CD4-positive, alpha-beta memory T cell (primary cell): ENCODE data around the gene FRMD4A. TPM values are rescaled to one million over a fixed set of nuclear protein-coding genes. Genes with fewer than 3 reads are reported as not detected.
"Not testable (repeated sequence)": the region's sequence is repeated elsewhere in the genome, so short reads cannot be mapped to it uniquely, and the experiment has no call there.

Experiments used
- CTCF ChIA-PET: fragments of 350-600 bp; sonication (Branson Sonifier 250); formaldehyde crosslinking; loops from one replicate; lab custom pipeline; 2021; ENCODE audit warnings: inconsistent platforms; ENCODE audit not compliant: partially characterized antibody; lab: Charles Lee
- POLR2A ChIA-PET: fragments of 350-600 bp; sonication (Branson Sonifier 250); formaldehyde crosslinking; loops from one replicate; lab custom pipeline; 2021; ENCODE audit not compliant: partially characterized antibody; lab: Charles Lee
- DNase-seq, 5 donors: peaks; one replicate each; pipeline versions ENCODE4 v3.0.0 to v3.0.0-alpha.2; 2020 to 2022; ENCODE audit warnings: mixed read lengths in 1 of 5
- H3K27ac ChIP-seq: one replicate; pipeline ENCODE4 v1.7.0; 2013; ENCODE audit warnings: low read depth, low read length
- H3K27me3 ChIP-seq: 2 replicates; pipeline ENCODE4 v1.7.0; 2013; ENCODE audit warnings: mild to moderate bottlenecking, low read length, moderate library complexity; ENCODE audit not compliant: insufficient read depth
- H3K36me3 ChIP-seq: 2 replicates; pipeline ENCODE4 v1.7.0; 2013; ENCODE audit warnings: mild to moderate bottlenecking, low read length, moderate library complexity; ENCODE audit not compliant: insufficient read depth
- H3K4me1 ChIP-seq: 2 replicates; pipeline ENCODE4 v1.7.0; 2013; ENCODE audit warnings: mild to moderate bottlenecking, low read length, moderate library complexity; ENCODE audit not compliant: insufficient read depth
- H3K4me3 ChIP-seq, 2 donors: one replicate each; pipeline ENCODE4 v1.7.0; 2013; ENCODE audit warnings: low read length in 2 of 2, mild to moderate bottlenecking in 1 of 2
- H3K9me3 ChIP-seq, 2 donors: one replicate each; pipeline ENCODE4 v1.7.0; 2013; ENCODE audit warnings: low read length in 2 of 2, control low read depth in 1 of 2; ENCODE audit not compliant: control insufficient read depth in 1 of 2
- H3K27ac Mint-ChIP-seq, 7 donors: one replicate each; pipeline ENCODE4 v1.8.0; 2020 to 2021; ENCODE audit warnings: mixed read lengths in 7 of 7, mild to moderate bottlenecking in 6 of 7, inconsistent platforms in 3 of 7, moderate library complexity in 3 of 7
- H3K27me3 Mint-ChIP-seq, 2 donors: one replicate each; pipeline ENCODE4 v1.8.0; 2020 to 2021; ENCODE audit warnings: mixed read lengths in 2 of 2
- H3K36me3 Mint-ChIP-seq, 2 donors: one replicate each; pipeline ENCODE4 v1.8.0; 2020 to 2021; ENCODE audit warnings: mixed read lengths in 2 of 2, inconsistent platforms in 1 of 2, mild to moderate bottlenecking in 1 of 2
- H3K4me1 Mint-ChIP-seq, 4 donors: one replicate each; pipeline ENCODE4 v1.8.0; 2020 to 2021; ENCODE audit warnings: mixed read lengths in 4 of 4, mild to moderate bottlenecking in 1 of 4
- H3K4me3 Mint-ChIP-seq, 8 donors: one replicate each; pipeline ENCODE4 v1.8.0; 2020 to 2021; ENCODE audit warnings: mixed read lengths in 8 of 8, mild to moderate bottlenecking in 7 of 8, moderate library complexity in 6 of 8, inconsistent platforms in 3 of 8
- H3K9me3 Mint-ChIP-seq, 8 donors: one replicate each; pipeline ENCODE4 v1.8.0; 2020 to 2021; ENCODE audit warnings: mixed read lengths in 8 of 8, mild to moderate bottlenecking in 5 of 8, inconsistent platforms in 3 of 8, moderate library complexity in 1 of 8
- intact Hi-C: fragments of 100-400 bp; cut with micrococcal nuclease; formaldehyde crosslinking; loops from one replicate; pipeline ENCODE4 v1.15.1; 2023
- polyA plus RNA-seq, 2 donors: library from polyadenylated mRNA; unstranded; fragments of 300-500 nt; fragmentation: Illumina TruSeq; gene quantifications; one replicate each; pipeline ENCODE4 v1.2.3, GENCODE V29; 2021
- total RNA-seq, 2 experiments: library from RNA; stranded (reverse); gene quantifications; one replicate each; pipeline ENCODE4 v1.2.3, GENCODE V29; 2021

Gene FRMD4A
- total and polyA plus RNA-seq, 4 experiments from 2014 or later = 0.89 to 2.4 (median 1.9) TPM; not detected in 1

- H3K9me3 Mint-ChIP-seq = no peaks in the 10 kb centered on the region
- H3K4me3 Mint-ChIP-seq = no peak overlapping the region
- intact Hi-C loops = no loop called here
These were observed 563.0 kb downstream of the FRMD4A start for GRCh38 chr10:13767676-13768178.

DNA sequence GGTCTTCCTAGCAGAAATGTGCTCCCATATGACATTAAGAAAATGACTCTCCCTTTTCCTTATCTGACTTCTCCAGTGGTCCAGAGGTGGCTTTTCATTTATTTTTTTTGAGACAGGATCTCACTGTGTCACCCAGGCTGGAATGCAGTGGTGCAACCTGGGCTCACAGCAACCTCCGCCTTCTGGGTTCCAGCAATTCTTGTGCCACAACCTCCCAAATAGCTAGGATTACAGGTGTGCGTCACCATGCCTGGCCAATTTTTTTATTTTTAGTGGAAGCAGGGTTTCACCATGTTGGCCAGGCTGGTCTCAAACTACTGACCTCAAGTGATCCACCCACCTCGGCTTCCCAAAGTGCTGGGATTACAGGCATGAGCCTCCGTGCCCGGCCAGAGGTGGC, 563.6 kb downstream of the FRMD4A start:
- intact Hi-C loops, H3K27ac Mint-ChIP-seq, H3K36me3 ChIP-seq, H3K4me1 ChIP-seq, H3K9me3 Mint-ChIP-seq, H3K27ac ChIP-seq, CTCF ChIA-PET, H3K36me3 Mint-ChIP-seq, H3K27me3 ChIP-seq, H3K4me1 Mint-ChIP-seq, H3K4me3 ChIP-seq, H3K9me3 ChIP-seq, POLR2A ChIA-PET, H3K4me3 Mint-ChIP-seq, DNase-seq: not testable (repeated sequence)
- H3K27me3 Mint-ChIP-seq = peaks cover 8 to 11% of the 10 kb centered on the region in 2 donors

More at GRCh38 chr10:13767676-13768178, 563.0 kb downstream of the FRMD4A start:
- Histone ChIP-seq H3K36me3 (no peaks in the 10 kb centered on the region), H3K27me3 (no peaks in the 10 kb centered on the region), H3K4me3 (no peak overlapping the region), H3K9me3 (no peaks in the 10 kb centered on the region), H3K27ac (no peak overlapping the region), H3K4me1 (no peaks in the 10 kb centered on the region)
- ChIA-PET POLR2A (no interaction called here), CTCF (no interaction called here)
- H3K27me3 Mint-ChIP-seq = peaks cover 11 to 13% of the 10 kb centered on the region in 2 donors
- H3K4me1 Mint-ChIP-seq = peaks cover 0 to 2% (median 0%) of the 10 kb centered on the region in 4 donors
- no peak for DNase-seq
- no peaks in the 10 kb centered on the region for H3K36me3 Mint-ChIP-seq
- no peak overlapping the region for H3K27ac Mint-ChIP-seq

GRCh38 chr10:13765641-13766341, 564.9 kb downstream of the FRMD4A start:
- H3K27me3 ChIP-seq = no peaks in the 10 kb centered on the region
- DNase-seq = no peak
- Mint-ChIP-seq H3K27ac (no peak overlapping the region), H3K9me3 (no peaks in the 10 kb centered on the region), H3K4me1 (peaks cover 0 to 2% (median 0%) of the 10 kb centered on the region in 4 donors), H3K27me3 (peaks cover 8 to 11% of the 10 kb centered on the region in 2 donors), H3K36me3 (no peaks in the 10 kb centered on the region), H3K4me3 (no peak overlapping the region)
- H3K4me3 ChIP-seq = no peak overlapping the region
- no peak overlapping the region for H3K27ac ChIP-seq
- ChIA-PET CTCF (no interaction called here), POLR2A (no interaction called here)
- no peaks in the 10 kb centered on the region for H3K4me1 ChIP-seq
- intact Hi-C loops = no loop called here
- no peaks in the 10 kb centered on the region for H3K36me3 ChIP-seq
- no peaks in the 10 kb centered on the region for H3K9me3 ChIP-seq

- no peaks in the 10 kb centered on the region for H3K36me3 Mint-ChIP-seq
- no peaks in the 10 kb centered on the region for H3K9me3 ChIP-seq
- no peak overlapping the region for H3K27ac Mint-ChIP-seq
- no peaks in the 10 kb centered on the region for H3K4me1 ChIP-seq
- no peaks in the 10 kb centered on the region for H3K36me3 ChIP-seq
- intact Hi-C loops = no loop called here
- H3K4me3 ChIP-seq = no peak overlapping the region
- DNase-seq = no peak
- H3K27me3 Mint-ChIP-seq = peaks cover 0 to 1% of the 10 kb centered on the region in 2 donors
- H3K27ac ChIP-seq = no peak overlapping the region
- H3K4me3 Mint-ChIP-seq = no peak overlapping the region
- ChIA-PET CTCF (interaction anchor here (1.1 kb wide), 1 partner anchor 11 kb away, joined by 4 read pairs; no protein-coding TSS in a partner anchor), POLR2A (no interaction called here)
- H3K9me3 Mint-ChIP-seq = no peaks in the 10 kb centered on the region
- H3K27me3 ChIP-seq = no peaks in the 10 kb centered on the region
- peaks cover 0 to 8% (median 5%) of the 10 kb centered on the region in 4 donors for H3K4me1 Mint-ChIP-seq
These were observed 569.1 kb downstream of the FRMD4A start for GRCh38 chr10:13761490-13762091.

DNA sequence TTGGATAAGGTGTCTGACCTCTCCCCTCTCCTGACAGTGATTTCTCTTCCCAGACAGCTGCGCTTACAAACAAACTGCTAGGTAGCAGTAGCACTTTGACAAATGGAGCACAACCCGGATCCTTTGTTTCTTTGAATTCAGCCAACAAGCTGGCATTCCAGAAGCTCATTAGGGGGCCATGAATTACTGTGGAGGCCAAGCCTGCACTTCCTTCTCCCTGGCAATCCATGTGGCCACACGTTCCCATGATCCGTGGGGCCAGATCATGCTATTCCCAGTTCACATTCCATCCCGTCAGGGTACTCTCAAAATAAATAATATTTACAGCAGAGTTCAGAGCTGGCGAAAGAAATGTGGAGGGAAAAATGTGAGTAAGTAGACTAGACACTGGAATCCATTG, 571.6 kb downstream of the FRMD4A start:
- peaks cover 1 to 2% of the 10 kb centered on the region in 2 donors for H3K27me3 Mint-ChIP-seq
- intact Hi-C loops = no loop called here
- ChIA-PET POLR2A (no interaction called here), CTCF (no interaction called here)
- H3K27me3 ChIP-seq = no peaks in the 10 kb centered on the region
- H3K4me3 Mint-ChIP-seq = no peak overlapping the region
- no peaks in the 10 kb centered on the region for H3K36me3 ChIP-seq
- H3K27ac Mint-ChIP-seq = peak overlapping the region in 1 of 7 donors; percentile 19
- H3K4me3 ChIP-seq = no peak overlapping the region
- H3K4me1 Mint-ChIP-seq = peaks cover 0 to 8% (median 5%) of the 10 kb centered on the region in 4 donors
- no peaks in the 10 kb centered on the region for H3K4me1 ChIP-seq
- no peak overlapping the region for H3K27ac ChIP-seq
- H3K9me3 Mint-ChIP-seq = no peaks in the 10 kb centered on the region
- no peaks in the 10 kb centered on the region for H3K36me3 Mint-ChIP-seq
- no peak for DNase-seq
- H3K9me3 ChIP-seq = no peaks in the 10 kb centered on the region

DNA sequence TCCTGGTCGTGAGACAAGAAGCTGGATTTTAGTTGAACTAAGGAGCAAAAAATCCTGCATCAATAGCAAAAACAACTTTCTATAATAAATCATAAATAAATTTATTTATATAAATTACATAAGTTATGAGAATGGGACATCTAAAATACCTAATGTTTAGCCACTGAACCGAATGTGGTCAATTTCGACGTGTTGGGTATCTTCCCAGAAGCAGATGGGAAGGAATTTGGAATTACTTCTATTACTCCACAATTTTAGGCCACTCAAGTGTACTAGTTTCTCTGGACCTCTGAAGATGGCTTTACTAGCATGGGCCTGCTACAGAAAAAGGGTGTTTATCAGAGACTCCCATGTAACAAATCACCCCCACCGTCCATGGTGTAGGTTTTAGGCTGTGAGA, 572.0 kb downstream of the FRMD4A start:
- POLR2A ChIA-PET = no interaction called here
- peaks cover 0 to 8% (median 5%) of the 10 kb centered on the region in 4 donors for H3K4me1 Mint-ChIP-seq
- CTCF ChIA-PET = no interaction called here
- DNase-seq = no peak
- no peak overlapping the region for H3K4me3 ChIP-seq
- no peaks in the 10 kb centered on the region for H3K9me3 Mint-ChIP-seq
- H3K4me3 Mint-ChIP-seq = no peak overlapping the region
- H3K36me3 Mint-ChIP-seq = no peaks in the 10 kb centered on the region
- peaks cover 1 to 2% of the 10 kb centered on the region in 2 donors for H3K27me3 Mint-ChIP-seq
- H3K36me3 ChIP-seq = no peaks in the 10 kb centered on the region
- no peaks in the 10 kb centered on the region for H3K4me1 ChIP-seq
- no peaks in the 10 kb centered on the region for H3K27me3 ChIP-seq
- H3K9me3 ChIP-seq = no peaks in the 10 kb centered on the region
- intact Hi-C loops = no loop called here
- no peak overlapping the region for H3K27ac ChIP-seq
- H3K27ac Mint-ChIP-seq = peak overlapping the region in 1 of 7 donors; percentile 19

- no peak for DNase-seq
- Histone ChIP-seq H3K4me3 (no peak overlapping the region), H3K27ac (no peak overlapping the region), H3K27me3 (no peaks in the 10 kb centered on the region), H3K4me1 (no peaks in the 10 kb centered on the region), H3K9me3 (no peaks in the 10 kb centered on the region), H3K36me3 (no peaks in the 10 kb centered on the region)
- Mint-ChIP-seq H3K4me3 (no peak overlapping the region), H3K27ac (no peak overlapping the region), H3K4me1 (peaks cover 0 to 8% (median 5%) of the 10 kb centered on the region in 4 donors), H3K27me3 (peaks cover 1 to 2% of the 10 kb centered on the region in 2 donors), H3K9me3 (no peaks in the 10 kb centered on the region), H3K36me3 (no peaks in the 10 kb centered on the region)
- ChIA-PET CTCF (no interaction called here), POLR2A (no interaction called here)
- intact Hi-C loops = no loop called here
These were observed 572.4 kb downstream of the FRMD4A start for GRCh38 chr10:13758312-13758711.
